Natural killer cell (primary cell): ENCODE data around the gene SGCA. TPM values are rescaled to one million over a fixed set of nuclear protein-coding genes. Genes with fewer than 3 reads are reported as not detected.

Source experiments
- ATAC-seq, 3 donors: fragments of 150-1000 bp in 2 of 3; fragments of 200-7000 bp in 1 of 3; cut with Tn5 transposase; 1 replicate in 1 of 3; 2 replicates in 2 of 3; pipeline ENCODE4 v1.10.0; 2021; ENCODE audit warnings: mild to moderate bottlenecking in 2 of 3, moderate library complexity in 2 of 3
- DNase-seq, 2 donors: peaks; one replicate each; pipeline versions ENCODE4 v3.0.0 to v3.0.0-alpha.2; 2013 to 2021; ENCODE audit warnings: mixed read lengths in 1 of 2
- H3K27ac ChIP-seq: one replicate; pipeline ENCODE4 v1.5.1; 2013; ENCODE audit warnings: mild to moderate bottlenecking, low read length
- H3K27me3 ChIP-seq: one replicate; pipeline ENCODE4 v1.6.1; 2013; ENCODE audit warnings: low read length; ENCODE audit not compliant: control insufficient read depth, insufficient read depth
- H3K36me3 ChIP-seq: one replicate; pipeline ENCODE4 v1.6.1; 2013; ENCODE audit warnings: low read length; ENCODE audit not compliant: control insufficient read depth, insufficient read depth
- H3K4me1 ChIP-seq: one replicate; pipeline ENCODE4 v1.6.1; 2013; ENCODE audit warnings: low read length; ENCODE audit not compliant: control insufficient read depth, insufficient read depth
- H3K4me3 ChIP-seq: one replicate; pipeline ENCODE4 v1.5.1; 2013; ENCODE audit warnings: low read length
- H3K9me3 ChIP-seq: one replicate; pipeline ENCODE4 v1.6.1; 2013; ENCODE audit warnings: low read length; ENCODE audit not compliant: control insufficient read depth, insufficient read depth
- H3K27ac Mint-ChIP-seq, 2 donors: one replicate each; pipeline ENCODE4 v1.8.0; 2022; ENCODE audit warnings: mild to moderate bottlenecking in 2 of 2, mixed read lengths in 2 of 2, moderate library complexity in 1 of 2
- H3K27me3 Mint-ChIP-seq, 2 donors: one replicate each; pipeline ENCODE4 v1.8.0; 2022; ENCODE audit warnings: low read depth in 2 of 2, mixed read lengths in 2 of 2
- H3K36me3 Mint-ChIP-seq: one replicate; pipeline ENCODE4 v1.8.0; 2022; ENCODE audit warnings: mixed read lengths
- H3K4me1 Mint-ChIP-seq, 2 donors: one replicate each; pipeline ENCODE4 v1.8.0; 2022; ENCODE audit warnings: mixed read lengths in 2 of 2
- H3K4me3 Mint-ChIP-seq: one replicate; pipeline ENCODE4 v1.8.0; 2022; ENCODE audit warnings: mild to moderate bottlenecking, moderate library complexity, mixed read lengths
- H3K9me3 Mint-ChIP-seq, 2 donors: one replicate each; pipeline ENCODE4 v1.8.0; 2022; ENCODE audit warnings: mixed read lengths in 2 of 2
- WGBS: methylation state at CpG from one replicate; pipeline ENCODE4 v1.1.7; 2013; ENCODE audit warnings: missing lambda C conversion rate; ENCODE audit not compliant: insufficient coverage; 5-methylcytosine and 5-hydroxymethylcytosine counted together
- intact Hi-C: fragments of 100-400 bp; cut with micrococcal nuclease; formaldehyde crosslinking; loops from one replicate; pipeline ENCODE4 v1.14.2; 2022
- total RNA-seq, 4 donors: library from RNA; stranded (reverse); fragments of 120-200 nt in 1 of 4; gene quantifications; one replicate each; pipeline versions ENCODE4 v1.2.3 to v1.2.4, GENCODE V29; 2013 to 2022
- TF ChIP-seq, protein P1 (sequence below): fragments of 200-600 bp; IDR thresholded peaks from one replicate; pipeline ENCODE4 v1.8.0; 2022; ENCODE audit warnings: antibody characterized with exemption

Gene SGCA
- total RNA-seq, 3 donors from 2014 or later (not counting 1 experiment from before 2014, with no cell fraction given), result not detected

DNA sequence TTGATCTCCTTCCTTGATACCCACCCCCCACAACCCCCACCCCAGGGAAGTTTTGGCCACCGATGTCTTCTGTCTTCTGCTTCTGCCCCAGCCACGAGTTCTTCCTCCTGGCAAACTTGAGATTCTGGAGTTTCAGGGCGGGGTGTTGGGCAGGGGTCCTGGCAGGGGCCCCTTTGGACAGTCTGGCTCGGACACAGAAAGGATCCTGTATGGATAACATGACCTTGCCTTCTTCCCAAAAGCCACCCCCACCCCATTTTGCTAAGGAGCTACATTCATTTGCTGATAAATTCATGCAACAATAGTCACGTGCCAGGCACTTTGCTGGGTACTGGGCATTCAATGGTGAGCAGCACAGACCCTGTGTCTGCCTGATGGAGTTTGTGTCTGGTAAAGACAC, 41.5 kb downstream of the SGCA start:
- intact Hi-C loops, result no loop called here
- H3K4me3 Mint-ChIP-seq, result no peak overlapping the region
- H3K36me3 ChIP-seq, result no peaks in the 10 kb centered on the region
- ATAC-seq (no peak), DNase-seq (no peak)
- peaks cover 8% of the 10 kb centered on the region for H3K27me3 ChIP-seq
- TF ChIP-seq, protein P1, sequence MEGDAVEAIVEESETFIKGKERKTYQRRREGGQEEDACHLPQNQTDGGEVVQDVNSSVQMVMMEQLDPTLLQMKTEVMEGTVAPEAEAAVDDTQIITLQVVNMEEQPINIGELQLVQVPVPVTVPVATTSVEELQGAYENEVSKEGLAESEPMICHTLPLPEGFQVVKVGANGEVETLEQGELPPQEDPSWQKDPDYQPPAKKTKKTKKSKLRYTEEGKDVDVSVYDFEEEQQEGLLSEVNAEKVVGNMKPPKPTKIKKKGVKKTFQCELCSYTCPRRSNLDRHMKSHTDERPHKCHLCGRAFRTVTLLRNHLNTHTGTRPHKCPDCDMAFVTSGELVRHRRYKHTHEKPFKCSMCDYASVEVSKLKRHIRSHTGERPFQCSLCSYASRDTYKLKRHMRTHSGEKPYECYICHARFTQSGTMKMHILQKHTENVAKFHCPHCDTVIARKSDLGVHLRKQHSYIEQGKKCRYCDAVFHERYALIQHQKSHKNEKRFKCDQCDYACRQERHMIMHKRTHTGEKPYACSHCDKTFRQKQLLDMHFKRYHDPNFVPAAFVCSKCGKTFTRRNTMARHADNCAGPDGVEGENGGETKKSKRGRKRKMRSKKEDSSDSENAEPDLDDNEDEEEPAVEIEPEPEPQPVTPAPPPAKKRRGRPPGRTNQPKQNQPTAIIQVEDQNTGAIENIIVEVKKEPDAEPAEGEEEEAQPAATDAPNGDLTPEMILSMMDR, result no peak
- WGBS, result 57% methylated on average over 5 of the region's 5 CpGs
- H3K27ac Mint-ChIP-seq, result peak overlapping the region in 1 of 2 donors; percentile 15
- no peaks in the 10 kb centered on the region for H3K36me3 Mint-ChIP-seq
- no peaks in the 10 kb centered on the region for H3K9me3 ChIP-seq
- peaks cover 64 to 70% of the 10 kb centered on the region in 2 donors for H3K27me3 Mint-ChIP-seq
- H3K4me1 Mint-ChIP-seq, result peaks cover under 1 to 9% of the 10 kb centered on the region in 2 donors
- H3K4me1 ChIP-seq, result peaks cover 3% of the 10 kb centered on the region
- no peak overlapping the region for H3K4me3 ChIP-seq
- H3K27ac ChIP-seq, result no peak overlapping the region
- H3K9me3 Mint-ChIP-seq, result no peaks in the 10 kb centered on the region

DNA sequence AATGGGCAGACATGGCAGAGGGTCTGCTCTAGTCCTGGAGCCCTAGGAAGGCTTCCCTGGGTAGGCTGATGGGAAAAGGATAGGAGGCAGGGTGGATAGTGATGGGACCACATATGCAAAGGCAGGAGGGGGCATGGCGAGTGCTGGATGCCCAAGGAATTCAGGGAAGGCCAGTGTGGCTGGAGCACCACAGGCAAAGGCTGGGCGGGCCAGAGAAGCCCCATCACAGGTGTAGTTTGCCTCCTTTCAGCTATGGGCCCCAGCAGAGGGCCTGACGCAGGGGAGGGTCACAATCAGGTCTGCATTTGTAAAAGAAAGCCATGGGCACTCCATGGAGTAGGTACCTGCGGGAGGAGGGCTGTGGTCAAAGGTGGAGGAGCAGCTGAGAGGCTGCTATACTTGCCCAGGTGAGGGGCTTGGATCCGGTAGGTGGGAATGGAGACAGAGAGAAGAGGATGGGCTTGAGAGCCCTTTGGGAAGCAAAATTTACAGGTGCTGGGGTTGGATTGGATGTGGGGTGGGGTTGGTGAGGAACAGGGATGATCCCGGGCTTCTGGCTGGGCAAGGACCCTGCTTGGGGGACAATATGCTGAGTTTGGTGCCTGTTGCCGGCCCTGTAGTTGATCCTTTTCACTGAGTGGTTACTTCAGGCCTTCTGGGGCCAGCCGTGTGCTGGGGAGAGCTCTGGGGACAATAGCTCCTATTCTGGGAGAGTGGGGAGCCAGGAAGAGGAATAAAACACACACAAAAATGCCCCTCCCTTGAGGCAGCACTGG, 42.2 kb downstream of the SGCA start:
- Mint-ChIP-seq H3K4me1 (peaks cover 8 to 16% of the 10 kb centered on the region in 2 donors), H3K9me3 (no peaks in the 10 kb centered on the region), H3K27ac (peak overlapping the region in 1 of 2 donors; percentile 15), H3K4me3 (no peak overlapping the region), H3K36me3 (no peaks in the 10 kb centered on the region), H3K27me3 (peaks cover 57 to 68% of the 10 kb centered on the region in 2 donors)
- TF ChIP-seq, protein P1, result no peak
- H3K9me3 ChIP-seq, result no peaks in the 10 kb centered on the region
- intact Hi-C loops, result no loop called here
- ATAC-seq, result no peak
- H3K27ac ChIP-seq, result no peak overlapping the region
- 84% methylated on average over 7 of the region's 8 CpGs for WGBS
- H3K4me3 ChIP-seq, result no peak overlapping the region
- DNase-seq, result no peak
- no peaks in the 10 kb centered on the region for H3K36me3 ChIP-seq
- peaks cover 9% of the 10 kb centered on the region for H3K4me1 ChIP-seq
- H3K27me3 ChIP-seq, result peaks cover 6% of the 10 kb centered on the region

DNA sequence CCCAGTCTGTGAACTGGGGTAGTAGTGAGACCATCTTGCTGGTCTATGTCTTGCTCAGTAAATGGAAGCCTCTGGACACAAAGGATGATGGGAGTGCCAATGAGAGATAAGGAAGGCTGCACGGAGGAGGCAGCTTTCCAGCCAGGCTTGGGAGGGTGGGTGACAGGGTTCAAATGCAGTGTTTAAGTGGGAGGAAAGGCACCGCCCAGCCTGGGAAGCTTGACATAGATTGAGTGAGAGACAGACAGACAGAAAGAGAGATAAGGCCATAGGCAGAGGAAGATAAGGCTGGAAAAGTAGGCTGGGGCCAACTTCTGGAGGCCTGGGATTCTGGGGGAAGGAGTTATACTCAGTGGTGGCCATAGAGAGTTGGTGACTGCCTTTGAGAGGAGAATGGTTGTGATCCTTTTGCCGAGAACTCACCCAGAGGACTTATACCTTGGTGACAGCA, 42.8 kb downstream of the SGCA start:
- Mint-ChIP-seq H3K36me3 (no peaks in the 10 kb centered on the region), H3K27me3 (peaks cover 56 to 67% of the 10 kb centered on the region in 2 donors), H3K9me3 (no peaks in the 10 kb centered on the region), H3K27ac (no peak overlapping the region), H3K4me3 (no peak overlapping the region), H3K4me1 (peaks cover 14 to 22% of the 10 kb centered on the region in 2 donors)
- DNase-seq, result no peak
- H3K27me3 ChIP-seq, result peaks cover 6% of the 10 kb centered on the region
- no peaks in the 10 kb centered on the region for H3K36me3 ChIP-seq
- no peak overlapping the region for H3K27ac ChIP-seq
- no peak overlapping the region for H3K4me3 ChIP-seq
- no peaks in the 10 kb centered on the region for H3K9me3 ChIP-seq
- WGBS, result 86% methylated on average over 3 of the region's 3 CpGs
- intact Hi-C loops, result no loop called here
- no peak for ATAC-seq
- TF ChIP-seq, protein P1, result no peak
- peaks cover 16% of the 10 kb centered on the region for H3K4me1 ChIP-seq
